Thyroid gland (tissue), 4 donors: ENCODE measurements around the gene H1-8. TPM values are rescaled to one million over a fixed set of nuclear protein-coding genes. Genes with fewer than 3 reads are reported as not detected.

ENCODE experiments used
- DNase-seq, 2 donors: peaks; one replicate each; pipeline ENCODE4 v3.0.0-alpha.2; 2019
- H3K27ac ChIP-seq, 3 donors: fragments of 200-600 bp; sonication (generic); 1 replicate in 2 of 3; 2 replicates in 1 of 3; pipeline ENCODE4 v1.5.1; 2016 to 2019; ENCODE audit warnings: mild to moderate bottlenecking in 1 of 3, moderate library complexity in 1 of 3
- H3K27me3 ChIP-seq: fragments of 200-600 bp; sonication (generic); one replicate; pipeline ENCODE4 v1.5.1; 2019
- H3K36me3 ChIP-seq, 2 donors: fragments of 200-600 bp; sonication (generic); one replicate each; pipeline ENCODE4 v1.5.1; 2016 to 2019
- H3K4me1 ChIP-seq, 2 donors: fragments of 200-600 bp; sonication (generic); one replicate each; pipeline ENCODE4 v1.5.1; 2017 to 2019
- H3K4me3 ChIP-seq, 3 donors: fragments of 200-600 bp; sonication (generic); replicated peaks in 1 of 3; 1 replicate in 2 of 3; 2 replicates in 1 of 3; pipeline ENCODE4 v1.5.1; 2016; ENCODE audit warnings: mild to moderate bottlenecking in 1 of 3
- H3K9me3 ChIP-seq: fragments of 200-600 bp; sonication (generic); one replicate; pipeline ENCODE4 v1.5.1; 2017
- CTCF ChIP-seq, 6 experiments: fragments of 200-600 bp in 3 of 6; fragments of 450-650 bp in 3 of 6; sonication (generic) in 3 of 6; IDR thresholded peaks; one replicate each; pipeline ENCODE4 v1.5.1; 2016 to 2019; ENCODE audit warnings: antibody characterized with exemption in 6 of 6, mild to moderate bottlenecking in 2 of 6, inconsistent platforms in 1 of 6, moderate library complexity in 1 of 6
- POLR2A ChIP-seq, 2 donors: fragments of 450-650 bp; IDR thresholded peaks; one replicate each; pipeline ENCODE4 v1.6.1; 2017; ENCODE audit warnings: antibody characterized with exemption in 2 of 2, mild to moderate bottlenecking in 2 of 2, moderate library complexity in 1 of 2
- WGBS, 2 donors: methylation state at CpG; one replicate each; pipeline ENCODE4 v1.1.5; 2017; 5-methylcytosine and 5-hydroxymethylcytosine counted together
- intact Hi-C: fragments of 100-400 bp; cut with DNase I; formaldehyde crosslinking; loops from one replicate; pipeline ENCODE4 v1.15.1; 2023
- total RNA-seq, 4 donors: library from RNA; depleted of rRNA; stranded (reverse); fragments of >200 nt; gene quantifications; one replicate each; pipeline ENCODE4 v1.2.3, GENCODE V29; 2016

Gene H1-8
- total RNA-seq, 4 donors from 2014 or later: not detected

GRCh38 chr3:129594409-129594808 is 51.4 kb downstream of the H1-8 start:
- Histone ChIP-seq H3K36me3 (no peaks in the 10 kb centered on the region), H3K4me3 (no peak overlapping the region), H3K27ac (peak overlapping the region; percentile 82 to 92 (median 85)), H3K27me3 (no peaks in the 10 kb centered on the region), H3K9me3 (no peaks in the 10 kb centered on the region), H3K4me1 (peaks cover 44 to 97% of the 10 kb centered on the region in 2 donors)
- 72 to 77% methylated on average over 10 of the region's 10 CpGs for WGBS, 2 donors
- DNase-seq: no peak
- TF ChIP-seq CTCF (IDR thresholded peaks at IDR 0.05) (no peak), POLR2A (IDR thresholded peaks at IDR 0.05) (no peak)
- intact Hi-C loops: no loop called here

DNA sequence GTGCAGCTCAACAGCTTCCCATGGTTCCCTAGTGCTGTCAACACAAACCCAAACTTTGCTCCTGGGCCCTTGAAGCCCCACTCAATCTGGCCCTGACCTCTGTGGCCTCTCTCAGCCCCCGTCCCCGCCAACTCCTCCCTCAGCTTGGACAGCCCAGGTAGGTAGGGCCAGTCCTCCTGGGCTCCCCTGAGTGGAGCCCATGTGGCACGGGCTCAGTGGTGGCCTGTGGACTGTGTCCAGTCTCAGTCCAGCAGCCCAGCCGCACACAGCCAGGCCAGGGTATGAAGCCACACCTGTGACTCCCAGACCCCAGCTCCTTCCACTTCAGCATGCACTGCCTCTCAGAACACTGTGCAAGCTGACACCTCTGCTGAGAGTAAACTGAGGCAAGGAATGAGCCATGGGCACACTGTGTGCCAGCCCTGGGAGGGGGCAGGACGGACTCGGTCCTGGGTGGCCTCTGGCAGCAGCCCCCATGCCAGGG is 52.0 kb downstream of the H1-8 start:
- no peak for DNase-seq
- Histone ChIP-seq H3K4me3 (no peak overlapping the region), H3K4me1 (peaks cover 44 to 97% of the 10 kb centered on the region in 2 donors), H3K27me3 (no peaks in the 10 kb centered on the region), H3K9me3 (no peaks in the 10 kb centered on the region), H3K36me3 (no peaks in the 10 kb centered on the region), H3K27ac (peak overlapping the region; percentile 75 to 92 (median 82))
- TF ChIP-seq POLR2A (IDR thresholded peaks at IDR 0.05) (no peak), CTCF (IDR thresholded peaks at IDR 0.05) (no peak)
- 75 to 84% methylated on average over 6 of the region's 6 CpGs for WGBS, 2 donors
- intact Hi-C loops: no loop called here

DNA sequence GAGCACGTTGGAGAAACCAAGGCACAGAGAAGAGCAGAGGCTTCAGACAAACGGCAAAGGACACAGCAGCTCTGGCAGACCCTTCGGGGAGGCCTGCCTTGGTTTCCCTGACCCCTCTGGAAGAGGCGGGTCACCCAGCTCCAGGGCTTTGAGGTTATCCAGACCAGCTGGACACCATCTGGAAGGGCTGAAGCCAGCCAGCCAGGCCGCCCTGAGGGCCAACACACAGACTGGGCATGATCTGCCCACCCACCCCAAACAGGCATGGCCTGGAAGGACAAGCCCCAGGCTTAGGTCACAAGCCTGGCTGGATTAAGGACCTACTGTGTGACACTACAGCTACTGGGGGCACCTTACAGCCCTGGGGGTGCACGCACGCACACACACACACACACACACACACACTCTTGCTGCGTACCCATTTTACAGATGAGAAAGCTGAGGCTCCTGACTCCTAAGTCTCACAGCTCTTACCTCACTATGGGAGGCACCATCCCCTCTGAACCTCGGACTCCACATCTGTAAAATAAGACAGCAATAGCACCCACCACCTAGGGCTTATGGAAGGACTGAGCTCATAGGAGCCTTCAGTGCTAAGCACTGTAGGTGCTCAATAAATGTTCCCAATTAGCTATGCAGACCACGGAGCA is 52.7 kb downstream of the H1-8 start:
- Histone ChIP-seq H3K27me3 (no peaks in the 10 kb centered on the region), H3K4me3 (no peak overlapping the region), H3K9me3 (no peaks in the 10 kb centered on the region), H3K36me3 (no peaks in the 10 kb centered on the region), H3K4me1 (peaks cover 42 to 97% of the 10 kb centered on the region in 2 donors), H3K27ac (peak overlapping the region; percentile 75 to 92 (median 82))
- intact Hi-C loops: no loop called here
- DNase-seq: no peak
- WGBS, 2 donors: 49 to 63% methylated on average over 5 to 6 of the region's 10 CpGs
- TF ChIP-seq CTCF (IDR thresholded peaks at IDR 0.05): no peak
- TF ChIP-seq POLR2A (IDR thresholded peaks at IDR 0.05): no peak

GRCh38 chr3:129596194-129597086 is 53.5 kb downstream of the H1-8 start:
- Histone ChIP-seq H3K9me3 (no peaks in the 10 kb centered on the region), H3K4me1 (peaks cover 39 to 91% of the 10 kb centered on the region in 2 donors), H3K27ac (peak overlapping the region; percentile 75 to 92 (median 82)), H3K36me3 (no peaks in the 10 kb centered on the region), H3K4me3 (no peak overlapping the region), H3K27me3 (no peaks in the 10 kb centered on the region)
- no peak for TF ChIP-seq CTCF (IDR thresholded peaks at IDR 0.05)
- TF ChIP-seq POLR2A (IDR thresholded peaks at IDR 0.05): no peak
- DNase-seq: peak; percentile 56 to 64
- intact Hi-C loops: no loop called here
- WGBS, 2 donors: 24 to 36% methylated on average over 8 to 22 of the region's 27 CpGs
